Ovary (tissue), 3 donors: ENCODE results near the gene CACNG4.

Experiments
- EP300 ChIP-seq: sonication (generic); formaldehyde crosslinking; IDR thresholded peaks from one replicate; pipeline ENCODE4 v1.6.1; 2017; ENCODE audit warnings: antibody characterized with exemption
- POLR2A ChIP-seq: fragments of 450-650 bp; IDR thresholded peaks from one replicate; pipeline ENCODE4 v1.6.1; 2017; ENCODE audit warnings: antibody characterized with exemption, mild to moderate bottlenecking, moderate library complexity
- TF ChIP-seq, protein P1 (sequence below), 3 donors: fragments of 450-650 bp in 2 of 3; fragments of 200-600 bp in 1 of 3; IDR thresholded peaks; one replicate each; pipeline versions ENCODE4 v1.5.1 to v1.8.0; 2016 to 2022; ENCODE audit warnings: antibody characterized with exemption in 3 of 3, mild to moderate bottlenecking in 1 of 3
- donor health status: DM: no; HTN: no; CAD: no.

DNA sequence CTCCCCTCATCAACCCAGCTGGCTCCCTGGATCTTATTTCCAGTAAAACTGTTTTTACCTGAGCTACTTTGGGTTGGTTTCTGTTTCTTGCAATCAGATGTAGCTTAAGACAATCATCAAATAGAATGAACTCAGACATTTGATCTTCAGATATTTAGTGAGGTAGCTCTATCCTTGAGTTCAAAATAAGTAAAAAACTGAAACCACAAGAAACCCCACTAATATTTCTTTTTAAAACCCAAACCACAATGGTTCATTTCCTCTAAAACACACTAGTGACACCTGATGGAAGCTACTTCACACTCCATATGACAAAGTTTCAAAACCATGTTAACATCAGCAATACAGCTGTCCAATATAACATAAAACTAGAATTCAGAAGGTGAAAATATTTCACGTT, 117.6 kb downstream of the CACNG4 start:
- TF ChIP-seq, protein P1, sequence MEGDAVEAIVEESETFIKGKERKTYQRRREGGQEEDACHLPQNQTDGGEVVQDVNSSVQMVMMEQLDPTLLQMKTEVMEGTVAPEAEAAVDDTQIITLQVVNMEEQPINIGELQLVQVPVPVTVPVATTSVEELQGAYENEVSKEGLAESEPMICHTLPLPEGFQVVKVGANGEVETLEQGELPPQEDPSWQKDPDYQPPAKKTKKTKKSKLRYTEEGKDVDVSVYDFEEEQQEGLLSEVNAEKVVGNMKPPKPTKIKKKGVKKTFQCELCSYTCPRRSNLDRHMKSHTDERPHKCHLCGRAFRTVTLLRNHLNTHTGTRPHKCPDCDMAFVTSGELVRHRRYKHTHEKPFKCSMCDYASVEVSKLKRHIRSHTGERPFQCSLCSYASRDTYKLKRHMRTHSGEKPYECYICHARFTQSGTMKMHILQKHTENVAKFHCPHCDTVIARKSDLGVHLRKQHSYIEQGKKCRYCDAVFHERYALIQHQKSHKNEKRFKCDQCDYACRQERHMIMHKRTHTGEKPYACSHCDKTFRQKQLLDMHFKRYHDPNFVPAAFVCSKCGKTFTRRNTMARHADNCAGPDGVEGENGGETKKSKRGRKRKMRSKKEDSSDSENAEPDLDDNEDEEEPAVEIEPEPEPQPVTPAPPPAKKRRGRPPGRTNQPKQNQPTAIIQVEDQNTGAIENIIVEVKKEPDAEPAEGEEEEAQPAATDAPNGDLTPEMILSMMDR (IDR thresholded peaks at IDR 0.05): no peak
- TF ChIP-seq POLR2A (no peak), EP300 (no peak)
